Measurements from ENCODE around the gene WNT2B. TPM values are rescaled to one million over a fixed set of nuclear protein-coding genes. Genes with fewer than 3 reads are reported as not detected.

WNT2B gene
- total and polyA plus RNA-seq, 2 donors (not counting 1 experiment from before 2014, with no cell fraction given) = 0.54 to 5.2 TPM

- ChIA-PET POLR2A (no interaction called here), CTCF (interaction anchor here (1.9 kb wide), 1 partner anchor 213 kb away, joined by 4 read pairs; no protein-coding TSS in a partner anchor)
- peaks cover 0 to 3% (median 0%) of the 10 kb centered on the region in 3 donors for H3K9me3 ChIP-seq (ENCODE audit: control extremely low read depth in 1 of 3, control insufficient read depth in 2 of 3, insufficient read depth in 1 of 3, low read length in 2 of 3)
- ATAC-seq (ENCODE audit: low read depth) (no peak), DNase-seq (no peak)
- H3K4me3 ChIP-seq (ENCODE audit: control extremely low read depth in 1 of 5, extremely low read depth in 1 of 5, insufficient read depth in 1 of 5, low read depth in 2 of 5, low read length in 4 of 5) = no peak overlapping the region
- no peak overlapping the region for H3K27ac ChIP-seq (ENCODE audit: low read length in 2 of 2)
- H3K4me1 Mint-ChIP-seq = peaks cover 2% of the 10 kb centered on the region
- H3K27ac Mint-ChIP-seq = no peak overlapping the region
- H2AFZ ChIP-seq (ENCODE audit: insufficient read depth, low read depth, low read length, poor library complexity, severe bottlenecking) = no peak overlapping the region
- H3K27me3 Mint-ChIP-seq = peaks cover 60% of the 10 kb centered on the region
- H3K79me2 ChIP-seq (ENCODE audit: control insufficient read depth, insufficient read depth, low read length) = no peaks in the 10 kb centered on the region
- no peaks in the 10 kb centered on the region for H3K36me3 ChIP-seq (replicated peaks in 1 of 2; ENCODE audit: control extremely low read depth in 1 of 2, control insufficient read depth in 1 of 2, extremely low read depth in 1 of 2, insufficient read depth in 2 of 2, low read length in 1 of 2)
- peaks cover 0 to 4% of the 10 kb centered on the region in 2 donors for H3K4me1 ChIP-seq (ENCODE audit: control insufficient read depth in 2 of 2, insufficient read depth in 2 of 2, low read length in 2 of 2)
- peaks cover 0 to 19% (median 11%) of the 10 kb centered on the region in 4 experiments for H3K27me3 ChIP-seq (replicated peaks in 1 of 4; ENCODE audit: control extremely low read depth in 1 of 4, control insufficient read depth in 3 of 4, insufficient read depth in 4 of 4, low read length in 3 of 4)
- no peaks in the 10 kb centered on the region for H3K9me3 Mint-ChIP-seq (ENCODE audit: insufficient read depth)
- H3K4me2 ChIP-seq (replicated peaks; ENCODE audit: low read depth, low read length, poor library complexity, severe bottlenecking) = no peak overlapping the region
- no peaks in the 10 kb centered on the region for H4K20me1 ChIP-seq (ENCODE audit: control insufficient read depth, insufficient read depth, low read length, poor library complexity, severe bottlenecking)
- H3K9ac ChIP-seq (ENCODE audit: low read length) = no peak overlapping the region
- no CpG with 5 or more reads among the region's 5 CpGs for WGBS (ENCODE audit: insufficient coverage)
- no peak overlapping the region for H3K4me3 Mint-ChIP-seq
- TF ChIP-seq CTCF (IDR thresholded peaks at IDR 0.05) = no peak
- no peak for TF ChIP-seq EZH2 (IDR thresholded peaks at IDR 0.05; ENCODE audit: borderline replicate concordance, insufficient read depth, low read depth, low read length, poor library complexity, severe bottlenecking)
- intact Hi-C loops (cut with micrococcal nuclease) = no loop called here
These were observed 12.5 kb upstream of the WNT2B start for GRCh38 chr1:112496290-112496689.
